Measurements from ENCODE around the gene CNOT6. TPM values are rescaled to one million over a fixed set of nuclear protein-coding genes. Genes with fewer than 3 reads are reported as not detected.
"Not testable (repeated sequence)": the region's sequence is repeated elsewhere in the genome, so short reads cannot be mapped to it uniquely, and the experiment has no call there.

CNOT6 gene
- total and polyA plus RNA-seq, 2 donors (not counting 1 experiment from before 2014, with no cell fraction given): 12.7 to 19.5 TPM

DNA sequence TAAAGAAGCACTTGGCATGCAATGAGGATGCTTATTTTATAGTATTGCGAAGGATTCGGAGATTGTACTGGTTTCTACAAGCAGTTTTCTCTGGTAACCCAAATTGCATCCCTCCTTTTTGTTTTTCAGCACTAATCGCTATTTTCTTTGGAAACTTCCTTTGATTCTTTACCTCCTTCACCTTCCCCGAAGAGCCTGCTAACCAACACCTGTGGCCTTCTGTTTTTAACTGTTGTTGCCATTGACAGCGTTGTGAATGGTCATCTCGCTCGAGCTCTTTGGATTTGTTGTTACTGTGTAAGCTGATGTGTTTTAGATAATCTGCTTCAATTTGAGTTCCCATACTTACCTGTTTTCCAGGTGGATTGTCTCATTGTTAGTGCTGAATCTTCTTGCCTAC lies 1.1 kb downstream of the CNOT6 start:
- Histone ChIP-seq H3K27me3 (ENCODE audit: control insufficient read depth, insufficient read depth, low read length) (no peaks in the 10 kb centered on the region), H3K79me2 (ENCODE audit: control insufficient read depth, insufficient read depth, low read length) (peaks cover 52% of the 10 kb centered on the region), H3K4me1 (ENCODE audit: control insufficient read depth, extremely low read depth, insufficient read depth, low read length) (peaks cover 2% of the 10 kb centered on the region), H3K4me3 (replicated peaks in 1 of 4; ENCODE audit: control extremely low read depth in 1 of 4, insufficient read depth in 1 of 4, low read depth in 3 of 4, low read length in 4 of 4) (peak overlapping the region; percentile 55 to 97 (median 63)), H2AFZ (ENCODE audit: low read length) (no peak overlapping the region), H3K9ac (ENCODE audit: insufficient read depth, low read length) (peak overlapping the region; percentile 0), H4K20me1 (ENCODE audit: control insufficient read depth, extremely low read depth, insufficient read depth, low read length) (no peaks in the 10 kb centered on the region), H3K4me2 (ENCODE audit: extremely low read depth, insufficient read depth, low read length) (peak overlapping the region; percentile 71), H3K9me3 (ENCODE audit: control insufficient read depth, insufficient read depth, low read depth, low read length) (no peaks in the 10 kb centered on the region), H3K36me3 (ENCODE audit: control insufficient read depth, insufficient read depth, low read length) (no peaks in the 10 kb centered on the region), H3K27ac (ENCODE audit: insufficient read depth, low read length) (peak overlapping the region; percentile 89)
- TF ChIP-seq, protein P1, sequence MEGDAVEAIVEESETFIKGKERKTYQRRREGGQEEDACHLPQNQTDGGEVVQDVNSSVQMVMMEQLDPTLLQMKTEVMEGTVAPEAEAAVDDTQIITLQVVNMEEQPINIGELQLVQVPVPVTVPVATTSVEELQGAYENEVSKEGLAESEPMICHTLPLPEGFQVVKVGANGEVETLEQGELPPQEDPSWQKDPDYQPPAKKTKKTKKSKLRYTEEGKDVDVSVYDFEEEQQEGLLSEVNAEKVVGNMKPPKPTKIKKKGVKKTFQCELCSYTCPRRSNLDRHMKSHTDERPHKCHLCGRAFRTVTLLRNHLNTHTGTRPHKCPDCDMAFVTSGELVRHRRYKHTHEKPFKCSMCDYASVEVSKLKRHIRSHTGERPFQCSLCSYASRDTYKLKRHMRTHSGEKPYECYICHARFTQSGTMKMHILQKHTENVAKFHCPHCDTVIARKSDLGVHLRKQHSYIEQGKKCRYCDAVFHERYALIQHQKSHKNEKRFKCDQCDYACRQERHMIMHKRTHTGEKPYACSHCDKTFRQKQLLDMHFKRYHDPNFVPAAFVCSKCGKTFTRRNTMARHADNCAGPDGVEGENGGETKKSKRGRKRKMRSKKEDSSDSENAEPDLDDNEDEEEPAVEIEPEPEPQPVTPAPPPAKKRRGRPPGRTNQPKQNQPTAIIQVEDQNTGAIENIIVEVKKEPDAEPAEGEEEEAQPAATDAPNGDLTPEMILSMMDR (conservative IDR thresholded peaks at IDR 0.05 in 1 of 2, IDR thresholded peaks at IDR 0.05 in 1 of 2; ENCODE audit: low read depth in 1 of 2, low read length in 2 of 2): no peak
- TF ChIP-seq EZH2 (IDR thresholded peaks at IDR 0.05; ENCODE audit: low read length, missing control alignments): no peak
- no peak for DNase-seq (ENCODE audit: low read depth in 2 of 2)

- Histone ChIP-seq H3K27ac (ENCODE audit: insufficient read depth, low read length) (no peak overlapping the region), H4K20me1 (ENCODE audit: control insufficient read depth, extremely low read depth, insufficient read depth, low read length) (no peaks in the 10 kb centered on the region), H3K4me2 (ENCODE audit: extremely low read depth, insufficient read depth, low read length) (peak overlapping the region; percentile 71), H2AFZ (ENCODE audit: low read length) (no peak overlapping the region), H3K9me3 (ENCODE audit: control insufficient read depth, insufficient read depth, low read depth, low read length) (no peaks in the 10 kb centered on the region), H3K4me1 (ENCODE audit: control insufficient read depth, extremely low read depth, insufficient read depth, low read length) (peaks cover 2% of the 10 kb centered on the region), H3K36me3 (ENCODE audit: control insufficient read depth, insufficient read depth, low read length) (no peaks in the 10 kb centered on the region), H3K79me2 (ENCODE audit: control insufficient read depth, insufficient read depth, low read length) (peaks cover 60% of the 10 kb centered on the region), H3K4me3 (replicated peaks in 1 of 4; ENCODE audit: control extremely low read depth in 1 of 4, insufficient read depth in 1 of 4, low read depth in 3 of 4, low read length in 4 of 4) (peak overlapping the region in 3 of 4 experiments; percentile 55 to 97 (median 68)), H3K27me3 (ENCODE audit: control insufficient read depth, insufficient read depth, low read length) (no peaks in the 10 kb centered on the region), H3K9ac (ENCODE audit: insufficient read depth, low read length) (no peak overlapping the region)
- DNase-seq (ENCODE audit: low read depth in 2 of 2): no peak
- TF ChIP-seq, protein P1 (conservative IDR thresholded peaks at IDR 0.05 in 1 of 2, IDR thresholded peaks at IDR 0.05 in 1 of 2; ENCODE audit: low read depth in 1 of 2, low read length in 2 of 2): no peak
- no peak for TF ChIP-seq EZH2 (IDR thresholded peaks at IDR 0.05; ENCODE audit: low read length, missing control alignments)
Observed at GRCh38 chr5:180495991-180496741, 2.0 kb downstream of the CNOT6 start.

GRCh38 chr5:180496806-180497205 lies 2.6 kb downstream of the CNOT6 start:
- not testable (repeated sequence) for H3K4me2 ChIP-seq (ENCODE audit: extremely low read depth, insufficient read depth, low read length); H3K36me3 ChIP-seq (ENCODE audit: control insufficient read depth, insufficient read depth, low read length); H3K27me3 ChIP-seq (ENCODE audit: control insufficient read depth, insufficient read depth, low read length); H3K4me1 ChIP-seq (ENCODE audit: control insufficient read depth, extremely low read depth, insufficient read depth, low read length); H4K20me1 ChIP-seq (ENCODE audit: control insufficient read depth, extremely low read depth, insufficient read depth, low read length); H3K27ac ChIP-seq (ENCODE audit: insufficient read depth, low read length); H2AFZ ChIP-seq (ENCODE audit: low read length); H3K9ac ChIP-seq (ENCODE audit: insufficient read depth, low read length); DNase-seq (ENCODE audit: low read depth in 2 of 2); H3K9me3 ChIP-seq (ENCODE audit: control insufficient read depth, insufficient read depth, low read depth, low read length)
- H3K79me2 ChIP-seq (ENCODE audit: control insufficient read depth, insufficient read depth, low read length): peaks cover 67% of the 10 kb centered on the region
- H3K4me3 ChIP-seq (replicated peaks in 1 of 4; ENCODE audit: control extremely low read depth in 1 of 4, insufficient read depth in 1 of 4, low read depth in 3 of 4, low read length in 4 of 4): peak overlapping the region in 1 of 4 experiments; percentile 68

DNA sequence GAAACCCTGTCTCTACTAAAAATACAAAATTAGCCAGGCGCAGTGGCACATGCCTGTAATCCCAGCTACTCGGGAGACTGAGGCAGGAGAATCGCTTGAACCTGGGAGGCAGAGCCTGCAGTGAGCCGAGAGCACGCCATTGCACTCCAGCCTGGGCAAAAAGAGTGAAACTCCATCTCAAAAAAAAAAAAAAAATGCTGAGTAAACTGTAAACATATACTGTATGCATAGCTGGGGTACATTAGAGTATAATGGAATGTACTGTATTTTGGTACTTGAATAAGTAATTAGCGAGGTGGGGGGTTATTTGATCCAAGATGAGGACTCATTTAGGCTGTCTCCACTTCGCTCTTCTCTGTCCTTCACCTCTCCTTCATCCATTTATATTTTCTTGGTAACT lies 3.7 kb downstream of the CNOT6 start:
- H4K20me1 ChIP-seq (ENCODE audit: control insufficient read depth, extremely low read depth, insufficient read depth, low read length); DNase-seq (ENCODE audit: low read depth in 2 of 2); H2AFZ ChIP-seq (ENCODE audit: low read length); H3K9ac ChIP-seq (ENCODE audit: insufficient read depth, low read length); H3K4me3 ChIP-seq (replicated peaks in 1 of 4; ENCODE audit: control extremely low read depth in 1 of 4, insufficient read depth in 1 of 4, low read depth in 3 of 4, low read length in 4 of 4); H3K9me3 ChIP-seq (ENCODE audit: control insufficient read depth, insufficient read depth, low read depth, low read length); H3K27ac ChIP-seq (ENCODE audit: insufficient read depth, low read length); H3K4me1 ChIP-seq (ENCODE audit: control insufficient read depth, extremely low read depth, insufficient read depth, low read length); H3K27me3 ChIP-seq (ENCODE audit: control insufficient read depth, insufficient read depth, low read length); H3K4me2 ChIP-seq (ENCODE audit: extremely low read depth, insufficient read depth, low read length); H3K36me3 ChIP-seq (ENCODE audit: control insufficient read depth, insufficient read depth, low read length): not testable (repeated sequence)
- peaks cover 74% of the 10 kb centered on the region for H3K79me2 ChIP-seq (ENCODE audit: control insufficient read depth, insufficient read depth, low read length)

Measured in fibroblast of lung (primary cell).